NT2/D1 (cell line): Measurements from ENCODE around the gene CPEB2.

Experiments
- SUZ12 ChIP-seq: IDR thresholded peaks from 2 replicates; pipeline ENCODE4 v1.6.1; 2011; ENCODE audit not compliant: insufficient read length, insufficient read depth; ENCODE audit errors: extremely low read depth
- YY1 ChIP-seq: IDR thresholded peaks from 2 replicates; pipeline ENCODE4 v1.6.1; 2011; ENCODE audit not compliant: insufficient read length, insufficient read depth
- ZNF274 ChIP-seq: IDR thresholded peaks from 2 replicates; pipeline ENCODE4 v1.6.1; 2011; ENCODE audit warnings: mild to moderate bottlenecking, low read depth, low read length

- TF ChIP-seq ZNF274 (no peak), SUZ12 (no peak), YY1 (no peak)
These were observed 9.9 kb downstream of the CPEB2 start for GRCh38 chr4:15012017-15012788.
